Sigmoid colon (tissue), 4 donors: Measurements from ENCODE around the gene MRTFB.

Experiments used
- CTCF ChIP-seq, 4 experiments: fragments of 450-650 bp in 3 of 4; fragments of 200-600 bp in 1 of 4; IDR thresholded peaks; one replicate each; pipeline ENCODE4 v1.5.1; 2016 to 2019; ENCODE audit warnings: antibody characterized with exemption in 4 of 4, mild to moderate bottlenecking in 3 of 4, moderate library complexity in 2 of 4
- EP300 ChIP-seq, 4 donors: sonication (generic); formaldehyde crosslinking; IDR thresholded peaks; one replicate each; pipeline ENCODE4 v1.6.1; 2017; ENCODE audit warnings: antibody characterized with exemption in 4 of 4
- POLR2A ChIP-seq, 2 donors: fragments of 450-650 bp; IDR thresholded peaks; one replicate each; pipeline ENCODE4 v1.6.1; 2016; ENCODE audit warnings: antibody characterized with exemption in 2 of 2, mild to moderate bottlenecking in 2 of 2, moderate library complexity in 2 of 2
- POLR2AphosphoS5 ChIP-seq, 4 donors: sonication (generic); formaldehyde crosslinking; IDR thresholded peaks; one replicate each; pipeline ENCODE4 v1.6.1; 2017; ENCODE audit warnings: antibody characterized with exemption in 4 of 4

- no peak for TF ChIP-seq POLR2A (IDR thresholded peaks at IDR 0.05)
- TF ChIP-seq CTCF (IDR thresholded peaks at IDR 0.05) = no peak
- TF ChIP-seq POLR2AphosphoS5 (IDR thresholded peaks at IDR 0.05) = no peak
- no peak for TF ChIP-seq EP300 (IDR thresholded peaks at IDR 0.05)
Observed at GRCh38 chr16:14097182-14097959, 26.3 kb downstream of the MRTFB start.
